Pericardium fibroblast (primary cell): ENCODE results near the gene ATP8B2. TPM values are rescaled to one million over a fixed set of nuclear protein-coding genes. Genes with fewer than 3 reads are reported as not detected.

Source experiments
- total RNA-seq: library from RNA; depleted of rRNA; stranded (reverse); fragments of >200 nt; gene quantifications from 2 replicates; pipeline ENCODE4 v1.2.3, GENCODE V29; 2015

ATP8B2 gene
- total RNA-seq, result 77.0 and 114 TPM in 2 replicates

GRCh38 chr1:154324669-154325582 lies at the start of gene ATP8B2:
TSS of gene ATP8B2 (plus strand) at chr1:154325525. CDS start at chr1:154328142, 2,617 bp downstream.

GRCh38 chr1:154320882-154321608 lies 4.3 kb upstream of the ATP8B2 start, which contains the start of gene AQP10:
TSS of gene AQP10 (plus strand) at chr1:154321093. CDS start at chr1:154321156, 63 bp downstream.

Other genes starting within 250 kb of the ATP8B2 start
- under 0.01 TPM in 1 of 2 replicates, not detected in the other for gene NUP210L, start 170.5 kb upstream of the ATP8B2 start, total RNA-seq
- 221 and 362 TPM in 2 replicates for gene TPM3, start 133.4 kb upstream of the ATP8B2 start, total RNA-seq
- gene CFAP141, start 119.2 kb upstream of the ATP8B2 start, total RNA-seq, result not detected in 2 replicates
- gene UBAP2L, start 104.6 kb upstream of the ATP8B2 start, total RNA-seq, result 60.5 and 66.3 TPM in 2 replicates
- 106 and 118 TPM in 2 replicates for gene HAX1, start 52.9 kb upstream of the ATP8B2 start, total RNA-seq
- gene AQP10, start 4.4 kb upstream of the ATP8B2 start, total RNA-seq, result not detected in 2 replicates
- 3.9 and 9.3 TPM in 2 replicates for gene IL6R, start 79.8 kb downstream of the ATP8B2 start, total RNA-seq
- not detected in 2 replicates for gene TDRD10, start 176.7 kb downstream of the ATP8B2 start, total RNA-seq
- 0.12 and 0.43 TPM in 2 replicates for gene SHE, start 176.9 kb downstream of the ATP8B2 start, total RNA-seq
- 31.9 and 46.5 TPM in 2 replicates for gene UBE2Q1, start 233.1 kb downstream of the ATP8B2 start, total RNA-seq
- gene CHRNB2, start 242.3 kb downstream of the ATP8B2 start, total RNA-seq, result under 0.01 and 0.12 TPM in 2 replicates